Caco-2 (cell line): ENCODE results near the gene PTH2. TPM values are rescaled to one million over a fixed set of nuclear protein-coding genes. Genes with fewer than 3 reads are reported as not detected.
A peak's percentile ranks its signal among the peaks of the same experiment; 100 is the strongest.

Experiments used
- BruUV-seq: library from RNA; stranded (reverse); fragments of 400-500 nt; replicated peaks from 2 replicates; lab custom pipeline; 2021; lab: Mats Ljungman, UMichigan
- CTCF ChIA-PET: fragments of 300-600 bp; sonication (Branson Sonifier 250); formaldehyde crosslinking; loops from one replicate; lab custom pipeline; 2022; ENCODE audit warnings: antibody characterized with exemption; lab: Charles Lee
- POLR2A ChIA-PET: fragments of 300-600 bp; sonication (Branson Sonifier 250); formaldehyde crosslinking; loops from one replicate; lab custom pipeline; 2022; ENCODE audit warnings: antibody characterized with exemption; lab: Charles Lee
- DNase-seq, 2 experiments: peaks; one replicate each; pipeline versions ENCODE4 v3.0.0 to v3.0.0-alpha.2; 2020 to 2022
- H3K27me3 ChIP-seq: replicated peaks from 2 replicates; pipeline ENCODE4 v1.6.0; 2011; ENCODE audit warnings: low read length; ENCODE audit not compliant: control insufficient read depth, insufficient read depth
- H3K36me3 ChIP-seq: 2 replicates; pipeline ENCODE4 v1.5.1; 2011; ENCODE audit warnings: low read length; ENCODE audit not compliant: control insufficient read depth, insufficient read depth
- H3K4me1 ChIP-seq: fragments of 250-450 bp; sonication (Bioruptor Pico); 2 replicates; pipeline ENCODE4 v1.5.1; 2020; ENCODE audit warnings: mild to moderate bottlenecking
- H3K4me3 ChIP-seq: 2 replicates; pipeline ENCODE4 v1.5.1; 2011; ENCODE audit warnings: low read depth, mild to moderate bottlenecking, control low read depth, low read length
- H3K9me3 ChIP-seq: fragments of 250-450 bp; sonication (Bioruptor Pico); 2 replicates; pipeline ENCODE4 v1.5.1; 2020; ENCODE audit warnings: mild to moderate bottlenecking, moderate library complexity
- H3K27ac Mint-ChIP-seq: one replicate; pipeline ENCODE4 v1.8.0; 2022; ENCODE audit warnings: mixed read lengths; ENCODE audit not compliant: unreplicated experiment
- H3K27me3 Mint-ChIP-seq: one replicate; pipeline ENCODE4 v1.8.0; 2022; ENCODE audit warnings: mixed read lengths; ENCODE audit not compliant: insufficient read depth, unreplicated experiment
- H3K36me3 Mint-ChIP-seq: one replicate; pipeline ENCODE4 v1.8.0; 2022; ENCODE audit warnings: mild to moderate bottlenecking, mixed read lengths; ENCODE audit not compliant: insufficient read depth, unreplicated experiment
- H3K4me1 Mint-ChIP-seq: one replicate; pipeline ENCODE4 v1.8.0; 2022; ENCODE audit warnings: low read depth, mixed read lengths; ENCODE audit not compliant: unreplicated experiment
- H3K4me3 Mint-ChIP-seq: one replicate; pipeline ENCODE4 v1.8.0; 2022; ENCODE audit warnings: mild to moderate bottlenecking, moderate library complexity, mixed read lengths; ENCODE audit not compliant: unreplicated experiment
- H3K9me3 Mint-ChIP-seq: one replicate; pipeline ENCODE4 v1.8.0; 2022; ENCODE audit warnings: mixed read lengths; ENCODE audit not compliant: unreplicated experiment
- CTCF ChIP-seq, 2 experiments: fragments of 200-600 bp in 1 of 2; IDR thresholded peaks; 1 replicate in 1 of 2; 2 replicates in 1 of 2; pipeline versions ENCODE4 v1.5.1 to v1.8.0; 2011 to 2022; ENCODE audit warnings: antibody characterized with exemption in 1 of 2, control low read depth in 1 of 2, inconsistent platforms in 1 of 2, low read depth in 1 of 2, low read length in 1 of 2, mild to moderate bottlenecking in 1 of 2, moderate library complexity in 1 of 2; ENCODE audit not compliant: insufficient read depth in 1 of 2, severe bottlenecking in 1 of 2, unreplicated experiment in 1 of 2
- intact Hi-C: fragments of 100-400 bp; cut with micrococcal nuclease; formaldehyde crosslinking; loops from one replicate; pipeline ENCODE4 v1.10.0; 2022; ENCODE audit not compliant: unreplicated experiment
- total RNA-seq: library from RNA; stranded (reverse); gene quantifications from 2 replicates; pipeline ENCODE4 v1.2.3, GENCODE V29; 2022

PTH2 gene
- total RNA-seq, 1 experiment from 2014 or later = not detected

- no TSS peak for BruUV-seq
- Mint-ChIP-seq H3K27me3 (peaks cover 60% of the 10 kb centered on the region), H3K36me3 (peaks cover 6% of the 10 kb centered on the region), H3K27ac (no peak overlapping the region), H3K9me3 (no peaks in the 10 kb centered on the region), H3K4me1 (peaks cover 34% of the 10 kb centered on the region), H3K4me3 (no peak overlapping the region)
- intact Hi-C loops = no loop called here
- no peak for DNase-seq
- Histone ChIP-seq H3K27me3 (peaks cover 2% of the 10 kb centered on the region; the same call in 1 of the 2 replicates), H3K36me3 (no peaks in the 10 kb centered on the region), H3K4me3 (no peak overlapping the region), H3K9me3 (no peaks in the 10 kb centered on the region), H3K4me1 (peaks cover 39% of the 10 kb centered on the region)
- CTCF ChIA-PET = interaction anchor here (0.7 kb wide), 1 partner anchor 1152 kb away, joined by 3 read pairs; no protein-coding TSS in a partner anchor
- POLR2A ChIA-PET = no interaction called here
- TF ChIP-seq CTCF (IDR thresholded peaks at IDR 0.05; ENCODE audit: insufficient read depth in 1 of 2, low read depth in 1 of 2, low read length in 1 of 2, severe bottlenecking in 1 of 2, unreplicated experiment in 1 of 2) = no peak
Observed at GRCh38 chr19:49423985-49424303, 703 bp upstream of the PTH2 start.

GRCh38 chr19:49422407-49423070 lies 702 bp downstream of the PTH2 start:
- no peak overlapping the region for H3K27ac Mint-ChIP-seq
- POLR2A ChIA-PET = no interaction called here
- TF ChIP-seq CTCF (IDR thresholded peaks at IDR 0.05; ENCODE audit: insufficient read depth in 1 of 2, low read depth in 1 of 2, low read length in 1 of 2, severe bottlenecking in 1 of 2, unreplicated experiment in 1 of 2) = peak; percentile 29 to 51

GRCh38 chr19:49421878-49422202 lies 1.4 kb downstream of the PTH2 start:
- ChIA-PET POLR2A (no interaction called here), CTCF (interaction anchor here (0.6 kb wide), 1 partner anchor 36 kb away, joined by 5 read pairs; no protein-coding TSS in a partner anchor)
- peaks cover 61% of the 10 kb centered on the region for H3K27me3 Mint-ChIP-seq
- H3K36me3 Mint-ChIP-seq = peaks cover 6% of the 10 kb centered on the region
- BruUV-seq = no TSS peak
- H3K9me3 Mint-ChIP-seq = no peaks in the 10 kb centered on the region
- peaks cover 31% of the 10 kb centered on the region for H3K4me1 Mint-ChIP-seq
- no peak for DNase-seq
- intact Hi-C loops = no loop called here
- no peak overlapping the region for H3K4me3 ChIP-seq
- no peak overlapping the region for H3K27ac Mint-ChIP-seq
- no peaks in the 10 kb centered on the region for H3K9me3 ChIP-seq
- TF ChIP-seq CTCF (IDR thresholded peaks at IDR 0.05; ENCODE audit: insufficient read depth in 1 of 2, low read depth in 1 of 2, low read length in 1 of 2, severe bottlenecking in 1 of 2, unreplicated experiment in 1 of 2) = no peak
- no peaks in the 10 kb centered on the region for H3K36me3 ChIP-seq
- peaks cover 29% of the 10 kb centered on the region for H3K4me1 ChIP-seq
- H3K27me3 ChIP-seq = peaks cover 2% of the 10 kb centered on the region; the same call in 1 of the 2 replicates
- peak overlapping the region; percentile 39 for H3K4me3 Mint-ChIP-seq

More at GRCh38 chr19:49422407-49423070, 702 bp downstream of the PTH2 start:
- intact Hi-C loops = no loop called here
- Mint-ChIP-seq H3K9me3 (no peaks in the 10 kb centered on the region), H3K27me3 (peaks cover 63% of the 10 kb centered on the region), H3K4me1 (peaks cover 34% of the 10 kb centered on the region), H3K4me3 (peak overlapping the region; percentile 60), H3K36me3 (peaks cover 6% of the 10 kb centered on the region)
- Histone ChIP-seq H3K27me3 (peaks cover 2% of the 10 kb centered on the region; the same call in 1 of the 2 replicates), H3K36me3 (no peaks in the 10 kb centered on the region), H3K4me1 (peaks cover 29% of the 10 kb centered on the region), H3K4me3 (no peak overlapping the region), H3K9me3 (no peaks in the 10 kb centered on the region)
- CTCF ChIA-PET = interaction anchor here (0.6 kb wide), 1 partner anchor 36 kb away, joined by 5 read pairs; no protein-coding TSS in a partner anchor
- no TSS peak for BruUV-seq
- DNase-seq = peak in 1 of 2 experiments; percentile 58
